ACC112 (cell line): ENCODE results near the gene PLCB4.
A peak's percentile ranks its signal among the peaks of the same experiment; 100 is the strongest.

Source experiments
- H2AFZ ChIP-seq: fragments of 200-600 bp; sonication (generic); one replicate; pipeline ENCODE4 v1.6.0; 2017; ENCODE audit warnings: antibody characterized with exemption, low read length; ENCODE audit not compliant: unreplicated experiment
- H3K27ac ChIP-seq: fragments of 200-600 bp; sonication (generic); 2 replicates; pipeline ENCODE4 v1.5.1; 2014; ENCODE audit warnings: low read depth, mild to moderate bottlenecking, antibody characterized with exemption, low read length, moderate library complexity
- H3K27me3 ChIP-seq: fragments of 200-600 bp; sonication (generic); 2 replicates; pipeline ENCODE4 v1.6.1; 2014; ENCODE audit warnings: mild to moderate bottlenecking, antibody characterized with exemption, low read length, moderate library complexity, mixed read lengths; ENCODE audit not compliant: insufficient read depth
- H3K36me3 ChIP-seq: fragments of 200-600 bp; sonication (generic); 2 replicates; pipeline ENCODE4 v1.6.1; 2016; ENCODE audit warnings: mild to moderate bottlenecking, antibody characterized with exemption, low read length, moderate library complexity, mixed read lengths; ENCODE audit not compliant: insufficient read depth
- H3K4me1 ChIP-seq: fragments of 200-600 bp; sonication (generic); one replicate; pipeline ENCODE4 v1.6.1; 2016; ENCODE audit warnings: low read length, mixed read lengths; ENCODE audit not compliant: insufficient read depth, unreplicated experiment, control insufficient read depth
- H3K4me3 ChIP-seq: fragments of 200-600 bp; sonication (generic); 2 replicates; pipeline ENCODE4 v1.5.1; 2014; ENCODE audit warnings: mild to moderate bottlenecking, low read depth, low read length
- H3K79me2 ChIP-seq: fragments of 200-600 bp; sonication (generic); one replicate; pipeline ENCODE4 v1.6.0; 2016; ENCODE audit warnings: low read length; ENCODE audit not compliant: control insufficient read depth, unreplicated experiment, insufficient read depth

Gene PLCB4

GRCh38 chr20:9200196-9200595 is 131.3 kb downstream of the PLCB4 start:
- Histone ChIP-seq H3K36me3 (no peaks in the 10 kb centered on the region), H3K4me3 (no peak overlapping the region), H3K4me1 (peaks cover 22% of the 10 kb centered on the region), H3K79me2 (no peaks in the 10 kb centered on the region), H3K27me3 (no peaks in the 10 kb centered on the region), H3K27ac (no peak overlapping the region), H2AFZ (no peak overlapping the region)

- Histone ChIP-seq H3K4me3 (no peak overlapping the region), H3K4me1 (peaks cover 22% of the 10 kb centered on the region), H3K79me2 (no peaks in the 10 kb centered on the region), H3K27ac (no peak overlapping the region), H2AFZ (no peak overlapping the region), H3K36me3 (no peaks in the 10 kb centered on the region), H3K27me3 (no peaks in the 10 kb centered on the region)
Observed at GRCh38 chr20:9200620-9201019, 131.7 kb downstream of the PLCB4 start.

- H3K4me1 ChIP-seq: peaks cover 22% of the 10 kb centered on the region
- no peak overlapping the region for H2AFZ ChIP-seq
- H3K36me3 ChIP-seq: no peaks in the 10 kb centered on the region
- H3K27me3 ChIP-seq: no peaks in the 10 kb centered on the region
- H3K79me2 ChIP-seq: no peaks in the 10 kb centered on the region
- peak overlapping the region; percentile 27; the same call in 1 of the 2 replicates for H3K27ac ChIP-seq
- H3K4me3 ChIP-seq: no peak overlapping the region
Observed at GRCh38 chr20:9202420-9203080, 133.7 kb downstream of the PLCB4 start.

GRCh38 chr20:9203081-9203447 is 134.2 kb downstream of the PLCB4 start:
- no peaks in the 10 kb centered on the region for H3K27me3 ChIP-seq
- H2AFZ ChIP-seq: no peak overlapping the region
- no peaks in the 10 kb centered on the region for H3K79me2 ChIP-seq
- no peak overlapping the region for H3K27ac ChIP-seq
- no peaks in the 10 kb centered on the region for H3K36me3 ChIP-seq
- H3K4me3 ChIP-seq: no peak overlapping the region
- peaks cover 22% of the 10 kb centered on the region for H3K4me1 ChIP-seq

GRCh38 chr20:9204979-9205378 is 136.1 kb downstream of the PLCB4 start:
- H3K4me1 ChIP-seq: peaks cover 21% of the 10 kb centered on the region

GRCh38 chr20:9206486-9206885 is 137.6 kb downstream of the PLCB4 start:
- H3K4me1 ChIP-seq: peaks cover 9% of the 10 kb centered on the region
- H3K79me2 ChIP-seq: no peaks in the 10 kb centered on the region
- H3K4me3 ChIP-seq: no peak overlapping the region
- no peak overlapping the region for H3K27ac ChIP-seq
- no peak overlapping the region for H2AFZ ChIP-seq
- H3K27me3 ChIP-seq: no peaks in the 10 kb centered on the region
- H3K36me3 ChIP-seq: no peaks in the 10 kb centered on the region

More at GRCh38 chr20:9204979-9205378, 136.1 kb downstream of the PLCB4 start:
- Histone ChIP-seq H3K27ac (no peak overlapping the region), H2AFZ (no peak overlapping the region), H3K4me3 (no peak overlapping the region), H3K79me2 (no peaks in the 10 kb centered on the region), H3K36me3 (no peaks in the 10 kb centered on the region), H3K27me3 (no peaks in the 10 kb centered on the region)

GRCh38 chr20:9207253-9207652 is 138.4 kb downstream of the PLCB4 start:
- H3K79me2 ChIP-seq: no peaks in the 10 kb centered on the region
- H3K36me3 ChIP-seq: no peaks in the 10 kb centered on the region
- peaks cover 9% of the 10 kb centered on the region for H3K4me1 ChIP-seq
- no peak overlapping the region for H3K27ac ChIP-seq
- no peak overlapping the region for H3K4me3 ChIP-seq
- no peak overlapping the region for H2AFZ ChIP-seq
- no peaks in the 10 kb centered on the region for H3K27me3 ChIP-seq

GRCh38 chr20:9210356-9210755 is 141.5 kb downstream of the PLCB4 start:
- no peaks in the 10 kb centered on the region for H3K79me2 ChIP-seq
- no peaks in the 10 kb centered on the region for H3K4me1 ChIP-seq
- no peaks in the 10 kb centered on the region for H3K27me3 ChIP-seq
- H2AFZ ChIP-seq: no peak overlapping the region
- H3K36me3 ChIP-seq: no peaks in the 10 kb centered on the region
- no peak overlapping the region for H3K4me3 ChIP-seq
- H3K27ac ChIP-seq: no peak overlapping the region

GRCh38 chr20:9211016-9211760 is 142.3 kb downstream of the PLCB4 start:
- Histone ChIP-seq H2AFZ (no peak overlapping the region), H3K27ac (no peak overlapping the region), H3K79me2 (no peaks in the 10 kb centered on the region), H3K4me1 (no peaks in the 10 kb centered on the region), H3K4me3 (no peak overlapping the region), H3K27me3 (no peaks in the 10 kb centered on the region), H3K36me3 (no peaks in the 10 kb centered on the region)

GRCh38 chr20:9212735-9213134 is 143.8 kb downstream of the PLCB4 start:
- Histone ChIP-seq H3K36me3 (no peaks in the 10 kb centered on the region), H3K27ac (no peak overlapping the region), H3K27me3 (no peaks in the 10 kb centered on the region), H2AFZ (no peak overlapping the region), H3K79me2 (no peaks in the 10 kb centered on the region), H3K4me3 (no peak overlapping the region), H3K4me1 (no peaks in the 10 kb centered on the region)

GRCh38 chr20:9214685-9215084 is 145.8 kb downstream of the PLCB4 start:
- peaks cover 7% of the 10 kb centered on the region for H3K4me1 ChIP-seq
- H3K27ac ChIP-seq: peak overlapping the region; percentile 30; the same call in 1 of the 2 replicates
- H3K4me3 ChIP-seq: no peak overlapping the region
- H3K27me3 ChIP-seq: no peaks in the 10 kb centered on the region
- no peaks in the 10 kb centered on the region for H3K79me2 ChIP-seq
- H2AFZ ChIP-seq: no peak overlapping the region
- no peaks in the 10 kb centered on the region for H3K36me3 ChIP-seq
